H1 (cell line): ENCODE measurements around the gene LPGAT1. TPM values are rescaled to one million over a fixed set of nuclear protein-coding genes. Genes with fewer than 3 reads are reported as not detected.

Source experiments
- CTBP2 ChIP-seq: IDR thresholded peaks from 2 replicates; pipeline ENCODE4 v1.7.0; 2011; ENCODE audit warnings: borderline replicate concordance, mild to moderate bottlenecking, moderate library complexity, mixed read lengths, low read length; ENCODE audit not compliant: insufficient read depth, insufficient read length
- HDAC2 ChIP-seq, 2 experiments: fragments of 300-600 bp in 1 of 2; sonication (generic) in 1 of 2; IDR thresholded peaks; 2 replicates each; pipeline ENCODE4 v1.6.1; 2011 to 2012; ENCODE audit warnings: low read depth in 2 of 2, low read length in 2 of 2, mild to moderate bottlenecking in 2 of 2, moderate library complexity in 2 of 2, borderline replicate concordance in 1 of 2, inconsistent platforms in 1 of 2
- polyA plus RNA-seq, 7 experiments: library from polyadenylated mRNA; depleted of rRNA in 3 of 7; stranded (reverse) in 5 of 7; unstranded in 2 of 7; fragments of >200 nt in 5 of 7; fragments of 200-250 nt in 2 of 7; gene quantifications; 1 replicate in 5 of 7; 2 replicates in 1 of 7; 4 replicates in 1 of 7; pipeline versions ENCODE4 v1.2.1 to v1.2.3, GENCODE V29; 2011 to 2013; ENCODE audit warnings: missing spikeins in 2 of 7, mixed read lengths in 2 of 7
- total RNA-seq: library from RNA; stranded (reverse); fragmentation: NEBNext Ultra II Directional; extraction: Animal tissue kit (Norgen Biotek cat#: 25700); gene quantifications from 2 replicates; pipeline ENCODE4 v1.2.1, GENCODE V29; 2021
- TF ChIP-seq, protein P1 (sequence below): IDR thresholded peaks from 2 replicates; pipeline ENCODE4 v1.6.1; 2012; ENCODE audit warnings: low read length, inconsistent platforms
- TF ChIP-seq, protein P2 (sequence below), 3 experiments: IDR thresholded peaks; 1 replicate in 2 of 3; 2 replicates in 1 of 3; pipeline versions ENCODE4 v1.5.1 to v1.6.1; 2011; ENCODE audit warnings: low read length in 3 of 3, mild to moderate bottlenecking in 3 of 3, inconsistent platforms in 2 of 3, low read depth in 1 of 3, moderate library complexity in 1 of 3; ENCODE audit not compliant: insufficient read depth in 1 of 3; ENCODE audit errors: control extremely low read depth in 1 of 3

The LPGAT1 gene
- total and polyA plus RNA-seq, 2 of the 8 experiments (the other 6 are each of a cell fraction or from before 2014, with no cell fraction given), result 2.3 to 13.5 TPM

DNA sequence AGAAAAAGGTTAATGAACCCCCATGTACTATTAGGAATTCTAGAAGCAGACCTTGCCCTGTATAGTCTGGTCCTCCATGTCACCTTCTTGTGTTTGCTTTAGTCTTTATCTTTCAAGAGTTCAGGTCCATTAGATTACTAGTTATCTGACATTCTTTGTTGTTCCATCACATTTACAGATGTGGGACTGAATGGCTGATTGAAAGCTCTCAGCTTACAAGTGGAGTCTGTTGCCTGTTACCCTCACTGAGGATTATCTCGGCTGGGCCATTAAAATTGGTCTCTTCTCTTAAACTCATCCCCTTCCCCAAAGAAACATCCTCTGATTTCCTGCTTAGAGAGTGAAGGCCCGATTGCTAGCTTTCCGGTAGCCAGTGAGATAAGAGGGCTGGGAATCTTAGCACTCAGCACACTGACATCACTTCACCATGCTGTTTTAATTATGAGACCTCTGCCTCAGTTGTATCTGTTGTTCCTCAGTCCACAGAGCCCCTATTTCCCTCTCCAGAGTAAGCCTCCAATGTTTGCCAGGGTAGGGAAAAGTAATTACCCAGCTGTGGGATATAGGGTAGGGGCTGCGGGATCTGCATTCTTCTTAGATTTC is 76.8 kb downstream of the LPGAT1 start (continued):
- TF ChIP-seq CTBP2, result no peak
- TF ChIP-seq, protein P1, sequence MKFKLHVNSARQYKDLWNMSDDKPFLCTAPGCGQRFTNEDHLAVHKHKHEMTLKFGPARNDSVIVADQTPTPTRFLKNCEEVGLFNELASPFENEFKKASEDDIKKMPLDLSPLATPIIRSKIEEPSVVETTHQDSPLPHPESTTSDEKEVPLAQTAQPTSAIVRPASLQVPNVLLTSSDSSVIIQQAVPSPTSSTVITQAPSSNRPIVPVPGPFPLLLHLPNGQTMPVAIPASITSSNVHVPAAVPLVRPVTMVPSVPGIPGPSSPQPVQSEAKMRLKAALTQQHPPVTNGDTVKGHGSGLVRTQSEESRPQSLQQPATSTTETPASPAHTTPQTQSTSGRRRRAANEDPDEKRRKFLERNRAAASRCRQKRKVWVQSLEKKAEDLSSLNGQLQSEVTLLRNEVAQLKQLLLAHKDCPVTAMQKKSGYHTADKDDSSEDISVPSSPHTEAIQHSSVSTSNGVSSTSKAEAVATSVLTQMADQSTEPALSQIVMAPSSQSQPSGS, result no peak
- no peak for TF ChIP-seq HDAC2 (IDR thresholded peaks at IDR 0.05; ENCODE audit: borderline replicate concordance in 1 of 2, low read depth in 2 of 2, low read length in 2 of 2)
- TF ChIP-seq, protein P2, sequence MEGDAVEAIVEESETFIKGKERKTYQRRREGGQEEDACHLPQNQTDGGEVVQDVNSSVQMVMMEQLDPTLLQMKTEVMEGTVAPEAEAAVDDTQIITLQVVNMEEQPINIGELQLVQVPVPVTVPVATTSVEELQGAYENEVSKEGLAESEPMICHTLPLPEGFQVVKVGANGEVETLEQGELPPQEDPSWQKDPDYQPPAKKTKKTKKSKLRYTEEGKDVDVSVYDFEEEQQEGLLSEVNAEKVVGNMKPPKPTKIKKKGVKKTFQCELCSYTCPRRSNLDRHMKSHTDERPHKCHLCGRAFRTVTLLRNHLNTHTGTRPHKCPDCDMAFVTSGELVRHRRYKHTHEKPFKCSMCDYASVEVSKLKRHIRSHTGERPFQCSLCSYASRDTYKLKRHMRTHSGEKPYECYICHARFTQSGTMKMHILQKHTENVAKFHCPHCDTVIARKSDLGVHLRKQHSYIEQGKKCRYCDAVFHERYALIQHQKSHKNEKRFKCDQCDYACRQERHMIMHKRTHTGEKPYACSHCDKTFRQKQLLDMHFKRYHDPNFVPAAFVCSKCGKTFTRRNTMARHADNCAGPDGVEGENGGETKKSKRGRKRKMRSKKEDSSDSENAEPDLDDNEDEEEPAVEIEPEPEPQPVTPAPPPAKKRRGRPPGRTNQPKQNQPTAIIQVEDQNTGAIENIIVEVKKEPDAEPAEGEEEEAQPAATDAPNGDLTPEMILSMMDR (IDR thresholded peaks at IDR 0.05; ENCODE audit: control extremely low read depth in 1 of 3, insufficient read depth in 1 of 3, low read depth in 1 of 3, low read length in 3 of 3), result no peak
